ENCODE results near the gene LEPR. TPM values are rescaled to one million over a fixed set of nuclear protein-coding genes. Genes with fewer than 3 reads are reported as not detected.

LEPR gene
- total and polyA plus RNA-seq, 2 donors (not counting 3 experiments of a cell fraction or from before 2014, with no cell fraction given), result 11.1 to 18.7 TPM

- dilution Hi-C loops (cut with MboI; ENCODE audit: extremely low pct_ligation_motif_present, low sequenced_read_pairs), result no loop called here
- Histone ChIP-seq H3K9ac (replicated peaks; ENCODE audit: extremely low read depth, insufficient read depth, low read length) (no peak overlapping the region), H3K4me3 (replicated peaks in 1 of 3; ENCODE audit: insufficient read depth in 1 of 3, low read depth in 1 of 3, low read length in 3 of 3) (no peak overlapping the region), H3K4me2 (ENCODE audit: insufficient read depth, low read length) (no peak overlapping the region), H4K20me1 (replicated peaks; ENCODE audit: control insufficient read depth, extremely low read depth, insufficient read depth, low read length) (no peaks in the 10 kb centered on the region), H3K27ac (ENCODE audit: insufficient read depth, low read depth, low read length) (no peak overlapping the region), H3K36me3 (ENCODE audit: control insufficient read depth in 2 of 2, extremely low read depth in 1 of 2, insufficient read depth in 2 of 2, low read length in 2 of 2) (no peaks in the 10 kb centered on the region), H3K9me3 (replicated peaks; ENCODE audit: control insufficient read depth, insufficient read depth, low read length) (no peaks in the 10 kb centered on the region), H3K4me1 (ENCODE audit: control insufficient read depth, extremely low read depth, insufficient read depth, low read length) (peaks cover 10% of the 10 kb centered on the region), H3K27me3 (ENCODE audit: control insufficient read depth in 2 of 2, insufficient read depth in 2 of 2, low read length in 2 of 2) (no peaks in the 10 kb centered on the region), H2AFZ (ENCODE audit: low read depth, low read length) (no peak overlapping the region), H3K9me1 (replicated peaks; ENCODE audit: control insufficient read depth, extremely low read depth, insufficient read depth, low read length) (no peaks in the 10 kb centered on the region), H3K79me2 (ENCODE audit: control insufficient read depth, insufficient read depth, low read length) (no peaks in the 10 kb centered on the region)
- no peak for FAIRE-seq
- no peak for TF ChIP-seq MYC (IDR thresholded peaks at IDR 0.05; ENCODE audit: low read depth, low read length)
- no peak for TF ChIP-seq JUN (IDR thresholded peaks at IDR 0.05; ENCODE audit: borderline replicate concordance, insufficient read depth, insufficient read length, low read depth)
- TF ChIP-seq GATA2 (IDR thresholded peaks at IDR 0.05; ENCODE audit: insufficient read depth, insufficient read length, low read depth, low read length), result no peak
- no peak for TF ChIP-seq MAX (IDR thresholded peaks at IDR 0.05; ENCODE audit: insufficient read depth, insufficient read length)
- TF ChIP-seq POLR2A (IDR thresholded peaks at IDR 0.05; ENCODE audit: low read depth, low read length), result no peak
- TF ChIP-seq POLR2AphosphoS5 (IDR thresholded peaks at IDR 0.05; ENCODE audit: insufficient read depth, low read depth, low read length), result no peak
- TF ChIP-seq EZH2 (IDR thresholded peaks at IDR 0.05; ENCODE audit: borderline replicate concordance, low read depth, low read length, severe bottlenecking), result no peak
- TF ChIP-seq CTCF (IDR thresholded peaks at IDR 0.05; ENCODE audit: extremely low read depth in 1 of 2, insufficient read depth in 1 of 2, low read depth in 1 of 2, low read length in 2 of 2), result no peak
- no peak for TF ChIP-seq FOS (IDR thresholded peaks at IDR 0.05; ENCODE audit: borderline replicate concordance, insufficient read depth, low read length)
- POLR2A ChIA-PET, result no interaction called here
- intact Hi-C loops (cut with micrococcal nuclease), result no loop called here
- no TSS peak for BruUV-seq (replicated peaks)
- CTCF ChIA-PET, result no interaction called here
- no peak for DNase-seq (ENCODE audit: low read depth, low spot score)
Observed at GRCh38 chr1:65386439-65386838, 34.0 kb upstream of the LEPR start.
